Aorta (tissue), 5 donors: Measurements from ENCODE around the gene ERN2. TPM values are rescaled to one million over a fixed set of nuclear protein-coding genes. Genes with fewer than 3 reads are reported as not detected.
"Not testable (repeated sequence)": the region's sequence is repeated elsewhere in the genome, so short reads cannot be mapped to it uniquely, and the experiment has no call there.

Source experiments
- ATAC-seq: fragments of 200-7000 bp; cut with Tn5 transposase; one replicate; pipeline ENCODE4 v1.9.1; 2022; ENCODE audit warnings: moderate library complexity; ENCODE audit not compliant: low FRiP score
- DNase-seq, 2 donors: peaks; one replicate each; pipeline ENCODE4 v3.0.0-alpha.2; 2020
- H3K27ac ChIP-seq, 2 donors: one replicate each; pipeline ENCODE4 v1.5.1; 2013; ENCODE audit warnings: low read length in 2 of 2, mild to moderate bottlenecking in 2 of 2, moderate library complexity in 2 of 2, control low read depth in 1 of 2, inconsistent platforms in 1 of 2, low read depth in 1 of 2
- H3K27me3 ChIP-seq, 2 donors: one replicate each; pipeline ENCODE4 v1.6.1; 2013; ENCODE audit warnings: control low read depth in 1 of 2, low read length in 1 of 2, mild to moderate bottlenecking in 1 of 2, moderate library complexity in 1 of 2; ENCODE audit not compliant: insufficient read depth in 2 of 2, control insufficient read depth in 1 of 2
- H3K36me3 ChIP-seq, 2 donors: one replicate each; pipeline ENCODE4 v1.6.1; 2013; ENCODE audit warnings: control low read depth in 1 of 2, low read length in 1 of 2, mild to moderate bottlenecking in 1 of 2; ENCODE audit not compliant: insufficient read depth in 2 of 2, control insufficient read depth in 1 of 2
- H3K4me1 ChIP-seq, 2 donors: one replicate each; pipeline ENCODE4 v1.6.1; 2013; ENCODE audit warnings: low read length in 2 of 2, control low read depth in 1 of 2, mild to moderate bottlenecking in 1 of 2, moderate library complexity in 1 of 2; ENCODE audit not compliant: insufficient read depth in 2 of 2, control insufficient read depth in 1 of 2
- H3K4me3 ChIP-seq, 2 donors: one replicate each; pipeline ENCODE4 v1.5.1; 2013; ENCODE audit warnings: low read length in 2 of 2, control low read depth in 1 of 2, mild to moderate bottlenecking in 1 of 2
- H3K9me3 ChIP-seq: one replicate; pipeline ENCODE4 v1.6.1; 2013; ENCODE audit warnings: mild to moderate bottlenecking, low read length; ENCODE audit not compliant: control insufficient read depth
- WGBS, 2 donors: extraction: QIAGEN DNeasy Blood & Tissue Kit; methylation state at CpG; one replicate each; pipeline ENCODE4 v1.1.7; 2013; 5-methylcytosine and 5-hydroxymethylcytosine counted together
- intact Hi-C, 2 donors: fragments of 100-400 bp; cut with DNase I; formaldehyde crosslinking; loops; one replicate each; pipeline versions ENCODE4 v1.14.2 to v1.15.0; 2022
- polyA plus RNA-seq, 2 donors: library from polyadenylated mRNA; stranded (reverse); fragments of 200-250 nt; gene quantifications; one replicate each; pipeline ENCODE4 v1.2.3, GENCODE V29; 2013
- total RNA-seq, 2 donors: library from RNA; stranded (reverse); fragmentation: NEBNext Ultra II Directional; extraction: Animal tissue kit (Norgen Biotek cat#: 25700); gene quantifications; one replicate each; pipeline ENCODE4 v1.2.1, GENCODE V29; 2021
- donor health status: healthy with polysubstance abuse.
- donor health status: Bipolar disorder and iron deficiency.
- donor health status: DM: no; HTN: no; CAD: no.
- donor health status: DM: no; HTN: no; CAD: no.
- donor health status: DM: yes; HTN: yes; CAD: no.

Gene ERN2
- total and polyA plus RNA-seq, 4 donors = 0.10 to 0.50 TPM; not detected in 2

- ATAC-seq = no peak
- intact Hi-C loops = no loop called here
- Histone ChIP-seq H3K9me3 (no peaks in the 10 kb centered on the region), H3K4me3 (no peak overlapping the region), H3K27me3 (no peaks in the 10 kb centered on the region), H3K27ac (no peak overlapping the region), H3K36me3 (no peaks in the 10 kb centered on the region), H3K4me1 (no peaks in the 10 kb centered on the region)
- WGBS, 2 donors = 87 to 93% methylated on average over 3 of the region's 3 CpGs
- DNase-seq = no peak
Measured at GRCh38 chr16:23726710-23727109, 13.7 kb upstream of the ERN2 start.

GRCh38 chr16:23724785-23725131 is 11.7 kb upstream of the ERN2 start:
- Histone ChIP-seq H3K4me1 (no peaks in the 10 kb centered on the region), H3K27ac (no peak overlapping the region), H3K27me3 (no peaks in the 10 kb centered on the region), H3K9me3 (peaks cover 2% of the 10 kb centered on the region), H3K36me3 (no peaks in the 10 kb centered on the region), H3K4me3 (no peak overlapping the region)
- WGBS, 2 donors = 57 to 62% methylated on average over 3 of the region's 3 CpGs
- intact Hi-C loops = no loop called here
- DNase-seq (no peak), ATAC-seq (no peak)

- no peak for DNase-seq
- 65 to 73% methylated on average over 8 of the region's 8 CpGs for WGBS, 2 donors
- intact Hi-C loops = no loop called here
Measured at GRCh38 chr16:23724096-23724784, 11.2 kb upstream of the ERN2 start.

GRCh38 chr16:23722613-23723240 is 9.7 kb upstream of the ERN2 start:
- H3K36me3 ChIP-seq, H3K27ac ChIP-seq, ATAC-seq, H3K4me1 ChIP-seq, H3K9me3 ChIP-seq, H3K4me3 ChIP-seq, H3K27me3 ChIP-seq, DNase-seq, intact Hi-C loops: not testable (repeated sequence)
- 76 to 80% methylated on average over 9 of the region's 9 CpGs for WGBS, 2 donors

More at GRCh38 chr16:23724096-23724784, 11.2 kb upstream of the ERN2 start:
- no peak for ATAC-seq
- no peaks in the 10 kb centered on the region for H3K27me3 ChIP-seq
- no peak overlapping the region for H3K27ac ChIP-seq
- no peak overlapping the region for H3K4me3 ChIP-seq
- peaks cover 2% of the 10 kb centered on the region for H3K9me3 ChIP-seq
- no peaks in the 10 kb centered on the region for H3K4me1 ChIP-seq
- H3K36me3 ChIP-seq = no peaks in the 10 kb centered on the region

- Histone ChIP-seq H3K27ac (no peak overlapping the region), H3K4me1 (no peaks in the 10 kb centered on the region), H3K36me3 (no peaks in the 10 kb centered on the region), H3K27me3 (no peaks in the 10 kb centered on the region), H3K4me3 (no peak overlapping the region), H3K9me3 (peaks cover 2% of the 10 kb centered on the region)
- ATAC-seq (no peak), DNase-seq (no peak)
- 80 to 85% methylated on average over 5 of the region's 5 CpGs for WGBS, 2 donors
- intact Hi-C loops = no loop called here
Measured at GRCh38 chr16:23716484-23716883, 3.5 kb upstream of the ERN2 start.

- DNase-seq (peak in 1 of 2 donors; percentile 42), ATAC-seq (no peak)
- Histone ChIP-seq H3K4me1 (no peaks in the 10 kb centered on the region), H3K9me3 (peaks cover 5% of the 10 kb centered on the region), H3K36me3 (no peaks in the 10 kb centered on the region), H3K27me3 (no peaks in the 10 kb centered on the region), H3K27ac (no peak overlapping the region), H3K4me3 (no peak overlapping the region)
- 64 to 71% methylated on average over 4 of the region's 4 CpGs for WGBS, 2 donors
- intact Hi-C loops = no loop called here
Measured at GRCh38 chr16:23711785-23712184, 1.2 kb downstream of the ERN2 start.

GRCh38 chr16:23710504-23710903 is 2.5 kb downstream of the ERN2 start:
- 93 to 96% methylated on average over 3 of the region's 3 CpGs for WGBS, 2 donors

GRCh38 chr16:23710008-23710407 is 3.0 kb downstream of the ERN2 start:
- Histone ChIP-seq H3K27me3 (no peaks in the 10 kb centered on the region), H3K4me1 (no peaks in the 10 kb centered on the region), H3K4me3 (no peak overlapping the region), H3K27ac (no peak overlapping the region), H3K36me3 (no peaks in the 10 kb centered on the region), H3K9me3 (peaks cover 5% of the 10 kb centered on the region)
- DNase-seq (no peak), ATAC-seq (no peak)
- WGBS, 2 donors = 70% methylated on average over 2 of the region's 2 CpGs
- intact Hi-C loops = no loop called here

More at GRCh38 chr16:23710504-23710903, 2.5 kb downstream of the ERN2 start:
- Histone ChIP-seq H3K4me1 (no peaks in the 10 kb centered on the region), H3K36me3 (no peaks in the 10 kb centered on the region), H3K4me3 (no peak overlapping the region), H3K27ac (no peak overlapping the region), H3K27me3 (no peaks in the 10 kb centered on the region), H3K9me3 (peaks cover 5% of the 10 kb centered on the region)
- ATAC-seq (no peak), DNase-seq (no peak)
- intact Hi-C loops = no loop called here

GRCh38 chr16:23709536-23709935 is 3.5 kb downstream of the ERN2 start:
- Histone ChIP-seq H3K4me3 (no peak overlapping the region), H3K9me3 (peaks cover 5% of the 10 kb centered on the region), H3K4me1 (no peaks in the 10 kb centered on the region), H3K27me3 (no peaks in the 10 kb centered on the region), H3K36me3 (no peaks in the 10 kb centered on the region), H3K27ac (no peak overlapping the region)
- intact Hi-C loops = no loop called here
- no peak for DNase-seq
- ATAC-seq = no peak
